GM18508 (cell line): ENCODE measurements around the gene PCDHGB5.

Experiments
- ATAC-seq: cut with Tn5 transposase; IDR thresholded peaks from one replicate; pipeline ENCODE4 v1.9.1; 2021; ENCODE audit warnings: moderate number of reproducible peaks; ENCODE audit not compliant: insufficient read depth, unreplicated experiment

Gene PCDHGB5

DNA sequence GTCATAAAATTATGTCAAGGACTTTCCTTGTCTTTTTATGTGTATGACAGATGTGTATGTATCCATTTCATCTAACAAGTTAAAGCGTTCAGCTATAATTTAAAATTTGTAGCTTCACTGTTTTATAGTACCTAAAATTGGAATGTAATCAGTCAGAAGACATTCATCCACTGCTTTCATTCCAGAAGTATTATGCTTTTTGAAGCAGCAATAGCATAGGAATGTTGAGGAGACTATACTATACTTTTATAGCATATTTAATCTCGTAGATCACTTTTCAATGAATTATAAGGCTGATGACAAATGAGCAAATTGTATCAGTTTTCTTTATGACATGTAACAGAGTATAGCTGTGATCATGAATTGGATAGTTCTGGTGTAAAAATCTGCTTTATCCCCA lies 39.5 kb downstream of the PCDHGB5 start:
- ATAC-seq: no peak

DNA sequence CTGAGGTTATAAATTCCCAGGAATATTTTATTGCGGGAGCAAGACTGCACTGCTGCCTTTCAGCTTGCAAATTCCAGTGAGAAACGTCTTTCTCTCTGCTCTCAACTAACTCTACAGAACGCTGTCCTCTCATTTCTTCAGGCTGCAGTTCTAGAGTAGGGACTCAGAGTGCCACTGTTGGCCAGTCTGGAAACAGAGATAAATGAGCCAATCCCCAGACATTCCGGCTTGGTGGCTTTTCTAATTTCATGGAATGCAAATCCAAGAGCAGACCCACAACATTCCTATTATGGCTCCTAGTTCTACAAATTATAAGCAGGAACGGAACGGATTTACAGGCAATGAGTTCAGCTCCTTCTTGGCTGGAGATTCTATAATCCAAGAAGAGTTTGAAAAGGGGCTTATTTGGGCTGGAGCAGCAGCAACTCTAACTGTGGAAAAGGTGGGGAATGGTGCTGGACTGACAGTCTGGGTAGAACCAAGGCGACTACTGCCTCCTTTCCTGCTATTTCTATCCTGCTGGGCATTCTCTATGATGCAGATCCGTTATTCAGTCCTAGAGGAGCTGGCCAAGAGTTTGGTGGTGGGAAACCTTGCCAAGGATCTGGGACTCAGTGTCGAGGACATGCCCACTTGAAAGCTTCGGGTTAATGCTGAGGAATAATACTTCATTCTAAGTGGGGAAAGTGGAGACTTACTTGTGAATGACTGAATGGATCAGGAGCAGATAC lies 41.8 kb downstream of the PCDHGB5 start:
- no peak for ATAC-seq

DNA sequence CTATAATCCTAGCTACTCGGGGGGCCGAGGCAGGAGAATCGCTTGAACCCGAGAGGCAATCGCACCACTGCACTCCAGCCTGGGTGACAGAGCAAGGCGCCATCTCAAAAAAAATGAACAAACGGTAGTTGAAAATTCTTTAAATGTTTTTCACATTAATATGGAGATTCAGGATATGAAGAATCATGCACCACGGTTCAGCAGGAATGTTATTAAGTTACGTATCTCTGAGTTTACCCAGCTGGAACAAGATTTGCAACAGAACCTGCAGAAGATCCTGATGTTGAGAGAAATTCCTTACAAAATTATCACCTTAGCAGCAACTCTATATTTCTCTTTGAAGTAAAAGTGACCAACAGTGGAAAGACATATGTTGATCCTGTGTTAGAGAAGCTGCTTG lies 42.6 kb downstream of the PCDHGB5 start:
- no peak for ATAC-seq

DNA sequence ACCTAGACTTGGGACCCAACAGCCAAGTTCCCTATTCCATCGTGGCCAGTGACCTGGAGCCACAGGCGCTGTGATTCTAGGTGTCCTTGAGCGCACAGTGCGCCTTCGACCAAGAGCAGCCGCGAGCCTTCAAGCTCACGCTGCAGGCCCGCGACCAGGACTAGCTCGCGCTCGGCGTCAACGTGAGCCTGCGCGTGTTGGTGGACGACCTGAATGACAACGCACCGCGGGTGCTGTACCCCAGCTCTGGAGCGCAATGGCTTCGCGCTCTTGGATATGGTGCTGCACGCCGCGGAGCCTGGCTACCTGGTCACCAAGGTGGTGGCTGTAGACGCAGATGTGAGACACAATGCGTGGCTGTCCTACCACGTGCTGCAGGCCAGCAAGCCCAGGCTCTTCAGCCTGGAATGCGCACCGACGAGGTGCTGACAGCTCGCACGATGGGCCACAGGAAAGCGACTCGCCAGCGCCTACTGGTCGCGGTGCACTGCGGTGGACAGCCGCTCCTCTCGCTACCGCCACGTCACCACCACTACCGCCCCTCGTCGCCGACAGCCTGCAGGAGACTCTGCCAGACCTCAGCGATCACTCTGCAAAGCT lies 43.9 kb downstream of the PCDHGB5 start:
- ATAC-seq: no peak
